ENCODE measurements around the gene TMC1. TPM values are rescaled to one million over a fixed set of nuclear protein-coding genes. Genes with fewer than 3 reads are reported as not detected.

TMC1 gene
- total RNA-seq, 3 donors from 2014 or later = under 0.01 to 0.16 TPM; not detected in 1

DNA sequence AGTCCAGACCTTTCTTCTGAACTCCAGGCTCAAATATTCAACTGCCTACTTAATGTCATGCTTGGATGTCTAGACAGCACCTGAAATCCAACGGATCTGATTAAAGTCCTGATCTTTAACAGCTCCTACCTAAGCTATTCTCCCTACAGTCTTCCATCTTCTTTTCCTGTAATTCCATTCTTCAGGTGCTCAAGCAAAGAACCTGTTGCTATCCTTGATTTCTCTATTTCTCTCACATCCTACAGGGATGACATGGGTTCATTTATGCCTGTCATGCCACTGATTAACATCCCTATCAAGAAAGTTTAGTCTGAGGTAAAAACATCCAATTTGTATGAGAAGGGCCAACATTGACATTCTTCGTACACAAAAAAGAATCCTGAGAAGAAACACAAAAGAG is 163.2 kb downstream of the TMC1 start:
- no peak overlapping the region for H3K4me3 ChIP-seq

DNA sequence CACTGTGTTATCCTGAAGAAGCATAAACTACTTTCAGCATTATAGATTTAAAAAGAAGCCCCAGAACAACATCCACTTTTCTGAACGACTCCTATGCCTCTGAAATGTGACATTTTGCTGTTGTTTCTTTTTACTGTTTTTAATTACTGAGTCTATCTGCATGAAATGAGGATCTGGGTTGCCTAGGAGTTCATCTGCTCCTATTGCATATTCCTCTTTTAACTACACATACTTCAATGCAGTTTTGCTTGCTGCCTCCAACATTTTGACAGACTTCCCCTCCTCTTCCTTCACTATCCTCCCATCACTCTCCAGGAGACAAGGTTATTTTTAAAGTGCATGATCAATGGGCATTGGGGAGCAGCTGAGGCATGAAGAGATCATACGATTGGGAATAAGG is 164.5 kb downstream of the TMC1 start:
- TF ChIP-seq POLR2A (IDR thresholded peaks at IDR 0.05) (no peak), POLR2AphosphoS5 (IDR thresholded peaks at IDR 0.05) (no peak)
- TF ChIP-seq, protein P1, sequence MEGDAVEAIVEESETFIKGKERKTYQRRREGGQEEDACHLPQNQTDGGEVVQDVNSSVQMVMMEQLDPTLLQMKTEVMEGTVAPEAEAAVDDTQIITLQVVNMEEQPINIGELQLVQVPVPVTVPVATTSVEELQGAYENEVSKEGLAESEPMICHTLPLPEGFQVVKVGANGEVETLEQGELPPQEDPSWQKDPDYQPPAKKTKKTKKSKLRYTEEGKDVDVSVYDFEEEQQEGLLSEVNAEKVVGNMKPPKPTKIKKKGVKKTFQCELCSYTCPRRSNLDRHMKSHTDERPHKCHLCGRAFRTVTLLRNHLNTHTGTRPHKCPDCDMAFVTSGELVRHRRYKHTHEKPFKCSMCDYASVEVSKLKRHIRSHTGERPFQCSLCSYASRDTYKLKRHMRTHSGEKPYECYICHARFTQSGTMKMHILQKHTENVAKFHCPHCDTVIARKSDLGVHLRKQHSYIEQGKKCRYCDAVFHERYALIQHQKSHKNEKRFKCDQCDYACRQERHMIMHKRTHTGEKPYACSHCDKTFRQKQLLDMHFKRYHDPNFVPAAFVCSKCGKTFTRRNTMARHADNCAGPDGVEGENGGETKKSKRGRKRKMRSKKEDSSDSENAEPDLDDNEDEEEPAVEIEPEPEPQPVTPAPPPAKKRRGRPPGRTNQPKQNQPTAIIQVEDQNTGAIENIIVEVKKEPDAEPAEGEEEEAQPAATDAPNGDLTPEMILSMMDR (IDR thresholded peaks at IDR 0.05) = no peak
- Histone ChIP-seq H3K4me3 (no peak overlapping the region), H3K27me3 (no peaks in the 10 kb centered on the region), H3K36me3 (no peaks in the 10 kb centered on the region), H3K9me3 (peaks cover 0 to 4% of the 10 kb centered on the region in 2 donors), H3K4me1 (no peaks in the 10 kb centered on the region), H3K27ac (no peak overlapping the region)
- no peak for DNase-seq (ENCODE audit: low spot score in 2 of 2)
- intact Hi-C loops (cut with DNase I; ENCODE audit: low total_unique reads) = no loop called here

More for the DNA sequence above, 163.2 kb downstream of the TMC1 start:
- DNase-seq (ENCODE audit: low spot score in 2 of 2) = no peak
- no peaks in the 10 kb centered on the region for H3K36me3 ChIP-seq
- H3K27ac ChIP-seq = no peak overlapping the region
- no peak for TF ChIP-seq POLR2AphosphoS5 (IDR thresholded peaks at IDR 0.05)
- TF ChIP-seq, protein P1 (IDR thresholded peaks at IDR 0.05) = no peak
- TF ChIP-seq POLR2A (IDR thresholded peaks at IDR 0.05) = no peak
- H3K27me3 ChIP-seq = no peaks in the 10 kb centered on the region
- intact Hi-C loops (cut with DNase I; ENCODE audit: low total_unique reads) = no loop called here
- no peaks in the 10 kb centered on the region for H3K9me3 ChIP-seq
- no peaks in the 10 kb centered on the region for H3K4me1 ChIP-seq

DNA sequence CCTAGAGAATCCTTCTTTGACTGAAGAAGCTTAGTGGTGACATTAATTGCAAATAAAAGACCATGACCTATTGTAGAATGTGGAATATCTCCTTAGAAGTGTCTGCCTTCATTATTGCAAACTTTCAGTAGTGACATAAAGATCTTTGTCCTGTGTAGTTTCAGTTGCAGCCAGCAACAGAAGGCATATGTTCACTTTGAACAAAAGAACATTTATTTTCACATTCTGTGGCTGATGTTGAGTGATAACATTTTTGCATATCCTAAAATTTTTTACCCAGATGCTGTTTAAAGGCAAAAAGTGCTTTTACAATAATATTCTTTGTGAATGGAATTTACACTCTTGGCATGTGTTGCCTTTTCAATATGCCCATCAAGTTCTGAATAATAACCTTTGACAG is 165.9 kb downstream of the TMC1 start:
- TF ChIP-seq, protein P1 (IDR thresholded peaks at IDR 0.05) = no peak
- TF ChIP-seq POLR2A (IDR thresholded peaks at IDR 0.05) (no peak), POLR2AphosphoS5 (IDR thresholded peaks at IDR 0.05) (no peak)
- no peaks in the 10 kb centered on the region for H3K27me3 ChIP-seq
- intact Hi-C loops (cut with DNase I; ENCODE audit: low total_unique reads) = no loop called here
- peaks cover 0 to 4% of the 10 kb centered on the region in 2 donors for H3K9me3 ChIP-seq
- no peaks in the 10 kb centered on the region for H3K4me1 ChIP-seq
- H3K4me3 ChIP-seq = no peak overlapping the region
- H3K27ac ChIP-seq = no peak overlapping the region
- no peak for DNase-seq (ENCODE audit: low spot score in 2 of 2)
- H3K36me3 ChIP-seq = no peaks in the 10 kb centered on the region

DNA sequence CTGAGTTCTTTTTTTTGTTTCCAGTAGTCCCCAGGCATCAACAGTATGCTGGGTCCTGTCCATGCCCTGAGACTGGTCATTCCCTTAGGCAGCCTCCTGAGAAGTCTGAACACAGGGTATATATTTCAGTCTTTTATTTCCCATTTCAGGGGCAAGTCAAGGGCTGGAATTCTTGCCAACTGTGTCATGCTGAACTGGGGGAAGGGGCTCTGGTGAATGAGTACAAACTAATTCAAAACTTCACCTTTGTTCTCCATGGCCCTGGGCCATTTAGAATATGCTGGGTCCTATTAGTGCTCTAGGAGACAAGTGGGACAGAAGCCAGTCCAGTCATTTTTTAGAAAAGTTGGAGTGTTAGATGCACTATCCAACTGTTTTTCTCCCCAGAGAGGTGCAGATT is 170.3 kb downstream of the TMC1 start:
- H3K4me1 ChIP-seq = no peaks in the 10 kb centered on the region

DNA sequence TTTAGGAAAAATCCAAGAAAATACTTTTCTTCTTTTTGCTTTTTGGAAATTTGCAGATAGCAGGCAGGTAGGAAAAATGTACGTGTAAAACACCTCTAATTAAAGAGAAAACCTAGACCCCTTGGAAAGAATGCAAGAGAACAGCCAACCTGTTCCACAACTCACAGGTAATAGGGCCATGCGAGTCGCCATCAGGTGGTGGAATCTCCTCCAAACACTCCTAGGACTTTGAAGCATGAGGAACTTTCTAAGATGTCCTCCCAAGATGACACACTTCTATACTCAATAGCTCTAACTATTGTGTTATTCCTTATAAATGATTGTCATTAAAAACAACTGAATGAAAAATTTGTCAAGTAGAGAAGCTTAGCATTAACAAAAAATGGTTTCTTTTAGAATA is 174.0 kb downstream of the TMC1 start:
- intact Hi-C loops (cut with DNase I; ENCODE audit: low total_unique reads) = no loop called here
- no peak for DNase-seq (ENCODE audit: low spot score in 2 of 2)
- H3K4me3 ChIP-seq = no peak overlapping the region
- no peaks in the 10 kb centered on the region for H3K36me3 ChIP-seq
- H3K27ac ChIP-seq = no peak overlapping the region
- H3K4me1 ChIP-seq = no peaks in the 10 kb centered on the region
- peaks cover 0 to 2% of the 10 kb centered on the region in 2 donors for H3K9me3 ChIP-seq
- no peaks in the 10 kb centered on the region for H3K27me3 ChIP-seq
- no peak for TF ChIP-seq POLR2A (IDR thresholded peaks at IDR 0.05)
- no peak for TF ChIP-seq POLR2AphosphoS5 (IDR thresholded peaks at IDR 0.05)
- TF ChIP-seq, protein P1 (IDR thresholded peaks at IDR 0.05) = no peak

More for the DNA sequence above, 170.3 kb downstream of the TMC1 start:
- Histone ChIP-seq H3K4me3 (no peak overlapping the region), H3K9me3 (peaks cover 0 to 4% of the 10 kb centered on the region in 2 donors), H3K27me3 (no peaks in the 10 kb centered on the region), H3K27ac (no peak overlapping the region), H3K36me3 (no peaks in the 10 kb centered on the region)
- intact Hi-C loops (cut with DNase I; ENCODE audit: low total_unique reads) = no loop called here
- TF ChIP-seq POLR2AphosphoS5 (IDR thresholded peaks at IDR 0.05) = no peak
- TF ChIP-seq, protein P1 (IDR thresholded peaks at IDR 0.05) = no peak
- DNase-seq (ENCODE audit: low spot score in 2 of 2) = no peak

All from breast epithelium (tissue), 4 donors.